AG09309 (cell line): ENCODE measurements around the gene CALB2.

Source experiments
- DNase-seq: peaks from one replicate; pipeline ENCODE4 v3.0.0-alpha.2; 2010; ENCODE audit warnings: low read depth
- H3K4me3 ChIP-seq: 2 replicates; pipeline ENCODE4 v1.5.1; 2011; ENCODE audit warnings: mild to moderate bottlenecking, low read depth, low read length, moderate library complexity; ENCODE audit not compliant: control insufficient read depth
- TF ChIP-seq, protein P1 (sequence below): IDR thresholded peaks from 2 replicates; pipeline ENCODE4 v1.5.1; 2011; ENCODE audit warnings: mild to moderate bottlenecking, low read depth, low read length, inconsistent platforms; ENCODE audit not compliant: insufficient read depth, control insufficient read depth; ENCODE audit errors: missing control alignments

Gene CALB2

DNA sequence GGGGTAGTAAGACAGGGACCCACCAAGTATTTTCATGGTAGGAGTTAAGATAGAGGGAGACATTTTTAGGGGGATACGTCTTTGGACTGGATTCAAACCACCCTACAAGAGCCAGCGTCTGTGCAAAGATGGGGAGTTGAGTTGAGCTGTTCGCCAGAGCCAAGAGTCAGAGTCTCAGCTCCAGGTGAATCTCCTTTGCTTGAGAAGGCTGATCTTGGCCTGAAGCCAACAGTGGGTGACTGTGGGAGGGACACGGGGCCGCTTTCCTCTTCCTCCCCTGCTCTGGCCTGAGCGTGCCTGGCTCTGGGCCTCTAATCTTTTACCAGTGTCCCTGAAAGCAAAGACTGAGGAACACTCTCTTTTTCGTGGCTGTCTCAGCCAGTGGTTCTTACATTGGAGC lies 78.0 kb downstream of the CALB2 start:
- no peak for DNase-seq
- no peak overlapping the region for H3K4me3 ChIP-seq
- TF ChIP-seq, protein P1, sequence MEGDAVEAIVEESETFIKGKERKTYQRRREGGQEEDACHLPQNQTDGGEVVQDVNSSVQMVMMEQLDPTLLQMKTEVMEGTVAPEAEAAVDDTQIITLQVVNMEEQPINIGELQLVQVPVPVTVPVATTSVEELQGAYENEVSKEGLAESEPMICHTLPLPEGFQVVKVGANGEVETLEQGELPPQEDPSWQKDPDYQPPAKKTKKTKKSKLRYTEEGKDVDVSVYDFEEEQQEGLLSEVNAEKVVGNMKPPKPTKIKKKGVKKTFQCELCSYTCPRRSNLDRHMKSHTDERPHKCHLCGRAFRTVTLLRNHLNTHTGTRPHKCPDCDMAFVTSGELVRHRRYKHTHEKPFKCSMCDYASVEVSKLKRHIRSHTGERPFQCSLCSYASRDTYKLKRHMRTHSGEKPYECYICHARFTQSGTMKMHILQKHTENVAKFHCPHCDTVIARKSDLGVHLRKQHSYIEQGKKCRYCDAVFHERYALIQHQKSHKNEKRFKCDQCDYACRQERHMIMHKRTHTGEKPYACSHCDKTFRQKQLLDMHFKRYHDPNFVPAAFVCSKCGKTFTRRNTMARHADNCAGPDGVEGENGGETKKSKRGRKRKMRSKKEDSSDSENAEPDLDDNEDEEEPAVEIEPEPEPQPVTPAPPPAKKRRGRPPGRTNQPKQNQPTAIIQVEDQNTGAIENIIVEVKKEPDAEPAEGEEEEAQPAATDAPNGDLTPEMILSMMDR, result no peak

DNA sequence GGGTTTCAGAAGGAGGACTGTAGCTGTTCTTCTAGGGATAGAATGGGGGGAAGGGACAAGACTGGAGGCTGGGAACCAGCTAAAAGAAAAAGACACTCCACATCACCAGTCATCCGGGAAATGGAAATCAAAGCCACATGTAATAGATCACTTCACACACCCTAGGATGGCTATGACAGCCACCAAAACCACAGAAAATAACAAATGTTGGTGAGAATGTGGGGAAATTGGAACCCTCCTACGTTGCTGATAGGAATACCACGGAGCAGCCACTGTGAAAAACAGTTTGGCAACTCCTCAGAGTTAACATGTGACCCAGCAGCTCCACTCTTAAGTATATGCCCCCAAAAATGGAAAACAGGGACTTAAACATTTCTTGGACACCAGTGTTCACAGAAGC lies 81.0 kb downstream of the CALB2 start:
- no peak overlapping the region for H3K4me3 ChIP-seq
- TF ChIP-seq, protein P1, result no peak
- no peak for DNase-seq
